ENCODE data around the gene SETDB1.

- TF ChIP-seq REST (IDR thresholded peaks at IDR 0.05; ENCODE audit: insufficient replicate concordance, low read depth) (no peak), CTCF (IDR thresholded peaks at IDR 0.05; ENCODE audit: insufficient read depth, low read length) (no peak), SPI1 (IDR thresholded peaks at IDR 0.05; ENCODE audit: borderline replicate concordance, low read depth) (no peak)
These were observed 71.8 kb downstream of the SETDB1 start for GRCh38 chr1:150997949-150998348.

Measured in HL-60 (cell line).